HFFc6 (cell line): Measurements from ENCODE around the gene TPD52L1. TPM values are rescaled to one million over a fixed set of nuclear protein-coding genes. Genes with fewer than 3 reads are reported as not detected.

Experiments
- DNase-seq: peaks from one replicate; pipeline ENCODE4 v3.0.0-alpha.2; 2018
- H3K27ac Mint-ChIP-seq: 2 replicates; pipeline ENCODE4 v1.8.0; 2020; ENCODE audit warnings: mild to moderate bottlenecking, mixed read lengths
- H3K27me3 Mint-ChIP-seq: 2 replicates; pipeline ENCODE4 v1.8.0; 2021; ENCODE audit warnings: mild to moderate bottlenecking, moderate library complexity, mixed read lengths; ENCODE audit not compliant: insufficient read depth
- H3K36me3 Mint-ChIP-seq: 2 replicates; pipeline ENCODE4 v1.8.0; 2021; ENCODE audit warnings: low read depth, mixed read lengths
- H3K4me1 Mint-ChIP-seq: 2 replicates; pipeline ENCODE4 v1.8.0; 2020; ENCODE audit warnings: low read depth, mixed read lengths
- H3K4me3 Mint-ChIP-seq: 2 replicates; pipeline ENCODE4 v1.8.0; 2020; ENCODE audit warnings: mild to moderate bottlenecking, moderate library complexity, mixed read lengths
- H3K9me3 Mint-ChIP-seq: 2 replicates; pipeline ENCODE4 v1.8.0; 2020; ENCODE audit warnings: mild to moderate bottlenecking, mixed read lengths
- total RNA-seq, 6 experiments: library from RNA; stranded (reverse); fragmentation: NEBNext Ultra II Directional; extraction: Animal tissue kit (Norgen Biotek cat#: 25700); gene quantifications; 2 replicates in 1 of 6; 3 replicates in 5 of 6; pipeline ENCODE4 v1.2.3, GENCODE V29; 2021
- TF ChIP-seq, protein P1 (sequence below): fragments of 200-600 bp; sonication (generic); IDR thresholded peaks from 2 replicates; pipeline ENCODE4 v1.5.0; 2021; ENCODE audit warnings: antibody characterized with exemption, mild to moderate bottlenecking

TPD52L1 gene
- total RNA-seq, 6 experiments from 2014 or later, result 11.0 to 36.8 (median 11.7) TPM

DNA sequence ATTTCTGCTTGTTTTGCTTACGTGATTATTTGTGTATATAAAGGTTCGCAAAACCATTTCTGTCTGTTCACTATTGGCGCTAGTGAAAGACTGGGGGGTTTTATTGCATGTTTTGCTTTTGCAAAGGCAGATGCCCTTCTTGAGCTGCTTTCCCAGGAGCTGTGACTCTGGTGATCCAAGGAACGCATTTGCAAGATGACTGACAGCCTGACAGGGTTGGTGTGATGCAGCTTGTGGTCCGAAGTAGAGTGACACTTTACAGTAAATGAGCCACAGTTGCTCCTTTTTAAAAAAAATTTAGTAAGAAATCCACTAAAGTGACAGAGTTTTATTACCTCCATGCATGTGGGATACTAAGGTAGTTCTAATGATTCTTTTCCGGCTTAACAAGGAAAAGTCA, 73.7 kb downstream of the TPD52L1 start:
- TF ChIP-seq, protein P1, sequence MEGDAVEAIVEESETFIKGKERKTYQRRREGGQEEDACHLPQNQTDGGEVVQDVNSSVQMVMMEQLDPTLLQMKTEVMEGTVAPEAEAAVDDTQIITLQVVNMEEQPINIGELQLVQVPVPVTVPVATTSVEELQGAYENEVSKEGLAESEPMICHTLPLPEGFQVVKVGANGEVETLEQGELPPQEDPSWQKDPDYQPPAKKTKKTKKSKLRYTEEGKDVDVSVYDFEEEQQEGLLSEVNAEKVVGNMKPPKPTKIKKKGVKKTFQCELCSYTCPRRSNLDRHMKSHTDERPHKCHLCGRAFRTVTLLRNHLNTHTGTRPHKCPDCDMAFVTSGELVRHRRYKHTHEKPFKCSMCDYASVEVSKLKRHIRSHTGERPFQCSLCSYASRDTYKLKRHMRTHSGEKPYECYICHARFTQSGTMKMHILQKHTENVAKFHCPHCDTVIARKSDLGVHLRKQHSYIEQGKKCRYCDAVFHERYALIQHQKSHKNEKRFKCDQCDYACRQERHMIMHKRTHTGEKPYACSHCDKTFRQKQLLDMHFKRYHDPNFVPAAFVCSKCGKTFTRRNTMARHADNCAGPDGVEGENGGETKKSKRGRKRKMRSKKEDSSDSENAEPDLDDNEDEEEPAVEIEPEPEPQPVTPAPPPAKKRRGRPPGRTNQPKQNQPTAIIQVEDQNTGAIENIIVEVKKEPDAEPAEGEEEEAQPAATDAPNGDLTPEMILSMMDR, result no peak
- Mint-ChIP-seq H3K27me3 (no peaks in the 10 kb centered on the region; the same call in 1 of the 2 replicates), H3K4me3 (no peak overlapping the region), H3K36me3 (no peaks in the 10 kb centered on the region), H3K4me1 (peaks cover 50% of the 10 kb centered on the region), H3K27ac (no peak overlapping the region), H3K9me3 (no peaks in the 10 kb centered on the region)
- DNase-seq, result no peak

DNA sequence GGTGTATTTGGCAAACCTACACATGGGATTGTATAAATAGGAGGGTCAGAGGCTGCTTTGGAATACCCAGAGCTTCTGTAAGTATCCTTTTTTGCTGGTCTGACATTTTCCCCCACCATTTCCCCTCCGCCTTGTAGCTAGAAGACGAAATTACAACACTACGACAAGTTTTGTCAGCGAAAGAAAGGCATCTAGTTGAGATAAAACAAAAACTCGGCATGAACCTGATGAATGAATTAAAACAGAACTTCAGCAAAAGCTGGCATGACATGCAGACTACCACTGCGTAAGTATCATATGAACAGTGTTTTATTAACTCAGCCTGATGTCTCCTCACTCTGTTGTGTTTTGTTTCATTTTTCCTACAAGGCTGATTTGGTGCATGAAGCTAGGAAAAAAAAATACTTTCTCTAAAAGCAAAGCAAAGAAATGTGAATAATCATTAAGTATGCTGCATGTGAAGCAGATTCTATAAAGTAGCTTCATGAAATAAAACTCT, 75.5 kb downstream of the TPD52L1 start:
- Mint-ChIP-seq H3K4me1 (peaks cover 53% of the 10 kb centered on the region), H3K36me3 (no peaks in the 10 kb centered on the region), H3K27ac (no peak overlapping the region), H3K9me3 (no peaks in the 10 kb centered on the region), H3K27me3 (no peaks in the 10 kb centered on the region; the same call in 1 of the 2 replicates), H3K4me3 (peak overlapping the region; percentile 67; the same call in 1 of the 2 replicates)
- TF ChIP-seq, protein P1, result no peak
- DNase-seq, result no peak

DNA sequence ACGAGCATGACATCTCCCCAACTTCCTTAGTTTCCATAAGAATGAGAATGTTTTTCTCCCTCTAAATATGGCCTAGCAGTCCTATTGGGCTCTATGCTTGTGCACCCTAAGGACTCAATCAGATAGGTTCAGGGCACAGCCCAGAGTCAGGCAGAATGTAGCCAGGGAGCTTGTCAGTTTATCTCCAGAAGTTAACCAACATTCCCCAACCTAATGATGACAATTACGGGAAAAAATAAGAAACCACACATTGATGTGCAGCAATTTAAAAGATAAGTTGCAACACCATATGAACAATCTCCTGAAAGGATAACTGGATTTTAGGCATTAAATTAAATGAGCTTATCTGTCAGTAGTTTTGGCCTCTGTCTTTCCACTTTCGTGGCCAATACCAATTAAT, 77.1 kb downstream of the TPD52L1 start:
- no peak for DNase-seq
- H3K9me3 Mint-ChIP-seq, result no peaks in the 10 kb centered on the region
- no peak overlapping the region for H3K27ac Mint-ChIP-seq
- no peak overlapping the region for H3K4me3 Mint-ChIP-seq
- TF ChIP-seq, protein P1, result no peak
- no peaks in the 10 kb centered on the region; the same call in 1 of the 2 replicates for H3K27me3 Mint-ChIP-seq
- H3K36me3 Mint-ChIP-seq, result no peaks in the 10 kb centered on the region
- peaks cover 42% of the 10 kb centered on the region for H3K4me1 Mint-ChIP-seq

DNA sequence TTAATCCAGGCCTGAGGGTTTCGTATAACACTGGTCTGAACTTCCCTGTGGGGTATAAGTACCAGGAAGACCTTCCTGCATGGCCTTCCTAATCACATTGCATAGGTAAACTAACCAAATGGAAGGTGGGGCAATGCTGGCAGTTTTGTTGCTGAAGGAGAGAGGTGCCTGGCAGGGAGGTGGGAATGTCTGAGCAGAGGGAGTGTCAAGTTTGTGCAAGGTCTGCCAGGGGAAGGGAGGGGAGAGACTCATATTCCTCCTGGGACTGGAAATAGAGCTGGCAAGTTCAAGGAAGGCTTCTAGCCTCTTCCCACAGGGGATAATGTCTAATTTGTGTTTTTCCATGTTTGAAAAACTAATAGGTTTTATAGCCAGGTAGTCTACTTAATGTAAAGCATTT, 77.6 kb downstream of the TPD52L1 start:
- TF ChIP-seq, protein P1, result no peak
- no peak for DNase-seq
- Mint-ChIP-seq H3K4me1 (peaks cover 43% of the 10 kb centered on the region), H3K9me3 (no peaks in the 10 kb centered on the region), H3K27me3 (no peaks in the 10 kb centered on the region; the same call in 1 of the 2 replicates), H3K4me3 (no peak overlapping the region), H3K36me3 (no peaks in the 10 kb centered on the region), H3K27ac (no peak overlapping the region)

DNA sequence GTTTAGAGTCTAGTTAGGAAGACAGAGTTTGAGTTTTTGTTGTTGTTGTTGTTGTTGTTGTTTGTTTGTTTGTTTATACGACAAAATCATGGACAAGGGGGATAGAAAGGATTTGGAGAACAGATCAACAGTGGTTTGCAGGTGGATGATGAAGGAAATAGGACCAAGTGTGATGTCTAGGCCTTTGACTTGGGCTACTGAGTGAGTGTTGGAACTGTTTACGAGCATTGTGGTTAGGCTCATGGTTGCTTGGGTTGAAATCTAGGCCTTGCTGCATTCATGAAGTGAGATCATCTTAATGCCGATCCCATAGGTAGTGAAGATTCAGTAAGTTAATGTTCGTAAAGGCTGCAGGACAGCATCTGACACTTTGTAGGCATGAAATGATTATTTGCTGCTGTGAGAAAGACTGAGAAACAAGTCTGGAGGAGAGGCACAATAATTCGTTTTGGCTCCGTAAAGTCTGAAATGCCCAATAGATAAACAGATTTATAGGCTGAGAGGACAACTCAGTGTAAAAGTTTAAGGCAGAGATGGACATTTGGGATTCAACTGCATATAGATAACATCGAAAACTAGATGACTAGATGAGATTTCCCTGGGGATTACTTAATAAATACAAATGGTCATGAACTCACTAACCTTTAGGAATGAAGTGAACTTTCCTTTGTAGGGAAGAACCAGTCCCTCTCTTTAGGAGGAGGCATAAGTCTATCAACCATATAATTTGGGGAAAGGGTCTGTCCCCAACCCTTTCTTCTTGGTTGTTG, 78.2 kb downstream of the TPD52L1 start:
- DNase-seq, result no peak
- no peak overlapping the region for H3K4me3 Mint-ChIP-seq
- H3K9me3 Mint-ChIP-seq, result no peaks in the 10 kb centered on the region
- TF ChIP-seq, protein P1, result no peak
- H3K36me3 Mint-ChIP-seq, result no peaks in the 10 kb centered on the region
- peaks cover 49% of the 10 kb centered on the region for H3K4me1 Mint-ChIP-seq
- H3K27ac Mint-ChIP-seq, result peak overlapping the region; percentile 88
- no peaks in the 10 kb centered on the region; the same call in 1 of the 2 replicates for H3K27me3 Mint-ChIP-seq
